Esophagus mucosa (tissue), 1 donor: ENCODE data around the gene PCBP1. TPM values are rescaled to one million over a fixed set of nuclear protein-coding genes. Genes with fewer than 3 reads are reported as not detected.
"Not testable (repeated sequence)": the region's sequence is repeated elsewhere in the genome, so short reads cannot be mapped to it uniquely, and the experiment has no call there.

Experiments used
- ATAC-seq: fragments of 200-7000 bp; cut with Tn5 transposase; one replicate; pipeline ENCODE4 v1.9.1; 2020
- total RNA-seq: library from RNA; stranded (reverse); gene quantifications from one replicate; pipeline ENCODE4 v1.2.4, GENCODE V29; 2023
- donor health status: DM: yes; HTN: yes; CAD: no.

PCBP1 gene
- 214 TPM for total RNA-seq

DNA sequence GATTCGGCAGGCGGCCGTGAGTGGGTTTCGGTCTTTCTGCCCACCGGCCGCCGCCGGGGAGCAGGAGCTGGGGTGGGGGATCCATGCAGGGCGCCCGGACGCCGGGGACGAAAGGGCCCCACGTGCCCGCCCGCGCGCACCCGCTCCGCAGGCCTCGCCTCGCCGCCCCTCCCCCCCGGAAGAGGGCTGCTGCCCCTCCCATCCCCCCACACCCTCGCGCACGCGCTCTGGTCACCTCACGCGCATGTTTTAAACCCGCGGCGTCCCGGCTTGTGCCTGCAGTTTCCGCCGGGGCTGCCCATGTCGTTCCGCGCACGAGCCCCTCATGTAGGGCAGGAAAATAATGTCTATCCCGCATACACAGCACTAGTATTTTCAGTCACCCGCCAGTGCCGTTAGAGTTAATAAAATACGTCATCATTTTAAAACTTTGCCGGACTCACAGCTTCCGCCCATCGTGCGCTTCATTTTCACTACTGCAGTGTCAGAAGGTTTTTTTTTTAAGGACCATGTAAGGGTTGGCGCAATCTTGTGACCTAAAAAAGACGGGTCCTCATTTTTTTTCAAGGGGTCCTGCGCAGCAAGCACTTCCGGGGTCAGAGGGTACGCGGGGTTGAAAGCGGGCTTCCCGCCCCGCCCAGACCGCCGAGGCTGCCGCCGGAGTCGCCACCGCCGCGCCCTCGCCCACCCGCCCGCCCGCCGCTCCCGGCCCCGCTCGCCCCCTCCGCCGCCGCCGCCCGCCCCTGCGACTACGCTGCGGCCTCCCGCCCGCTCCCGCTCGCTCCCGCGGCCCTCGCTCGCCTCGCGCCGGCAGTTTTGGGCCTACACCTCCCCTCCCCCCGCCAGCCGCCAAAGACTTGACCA is at the start of gene PCBP1:
Gene PCBP1, plus strand, starts transcription at position 640 of the 864 bp plus-strand sequence. CDS start 267 bp downstream, outside the sequence.
- peak; percentile 80 for ATAC-seq

DNA sequence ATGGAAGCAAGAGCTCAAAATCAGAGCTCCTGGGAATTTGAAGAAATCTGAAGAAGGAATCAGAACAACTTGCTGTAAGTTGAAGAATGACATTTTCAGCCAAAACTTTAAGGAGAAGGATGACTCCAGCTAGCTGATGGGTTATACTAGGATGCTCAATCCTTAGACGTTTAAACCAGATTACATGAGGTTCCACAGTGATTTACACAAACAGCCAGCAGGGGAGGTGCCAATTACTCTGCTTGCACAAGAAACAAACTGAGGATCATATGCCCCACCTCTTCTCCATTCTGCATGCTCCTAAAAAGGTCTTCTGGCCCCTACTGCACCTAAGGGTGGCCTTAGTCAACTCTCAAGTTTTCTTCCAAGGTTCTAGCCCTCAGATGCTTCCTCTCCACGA is 47.9 kb upstream of the PCBP1 start:
- ATAC-seq, result no peak

DNA sequence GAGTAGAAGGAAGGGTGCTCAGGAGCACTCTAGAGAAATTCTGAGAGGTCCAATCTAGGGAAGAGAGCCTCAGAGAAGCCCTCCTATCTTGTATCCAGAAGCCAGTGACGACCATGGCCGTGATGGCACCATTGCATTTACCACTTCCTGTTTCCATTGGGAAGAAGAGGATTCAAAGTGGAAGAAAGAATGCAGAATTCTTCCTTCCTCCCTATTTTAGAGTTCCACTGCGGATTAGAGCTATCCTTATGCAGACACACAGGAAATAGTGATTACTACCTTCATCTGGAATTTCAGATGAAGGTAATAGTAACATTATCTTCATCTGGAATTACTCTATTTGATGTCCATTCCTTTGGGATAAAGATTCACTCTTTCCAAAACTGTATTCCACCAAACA is 45.6 kb upstream of the PCBP1 start:
- ATAC-seq, result no peak

DNA sequence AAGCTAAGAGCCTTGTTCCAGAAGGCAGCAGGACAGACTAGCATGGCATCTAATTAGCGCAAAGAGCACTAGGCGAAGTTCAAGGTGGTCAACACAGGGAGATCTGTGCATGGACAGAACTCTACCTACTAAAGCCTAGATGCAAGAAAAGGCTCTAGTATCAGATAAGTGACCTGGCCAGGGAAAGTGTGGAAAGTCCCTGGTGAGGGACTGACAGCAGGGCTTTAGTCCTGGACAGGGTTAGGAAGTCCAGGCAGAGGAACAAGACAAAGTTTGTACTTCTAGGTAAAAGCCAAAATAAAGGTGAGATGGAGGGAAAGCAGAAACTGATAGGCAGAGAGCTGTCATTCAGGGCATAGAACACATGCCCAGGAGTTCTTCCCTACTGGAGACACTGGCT is 45.0 kb upstream of the PCBP1 start:
- no peak for ATAC-seq

DNA sequence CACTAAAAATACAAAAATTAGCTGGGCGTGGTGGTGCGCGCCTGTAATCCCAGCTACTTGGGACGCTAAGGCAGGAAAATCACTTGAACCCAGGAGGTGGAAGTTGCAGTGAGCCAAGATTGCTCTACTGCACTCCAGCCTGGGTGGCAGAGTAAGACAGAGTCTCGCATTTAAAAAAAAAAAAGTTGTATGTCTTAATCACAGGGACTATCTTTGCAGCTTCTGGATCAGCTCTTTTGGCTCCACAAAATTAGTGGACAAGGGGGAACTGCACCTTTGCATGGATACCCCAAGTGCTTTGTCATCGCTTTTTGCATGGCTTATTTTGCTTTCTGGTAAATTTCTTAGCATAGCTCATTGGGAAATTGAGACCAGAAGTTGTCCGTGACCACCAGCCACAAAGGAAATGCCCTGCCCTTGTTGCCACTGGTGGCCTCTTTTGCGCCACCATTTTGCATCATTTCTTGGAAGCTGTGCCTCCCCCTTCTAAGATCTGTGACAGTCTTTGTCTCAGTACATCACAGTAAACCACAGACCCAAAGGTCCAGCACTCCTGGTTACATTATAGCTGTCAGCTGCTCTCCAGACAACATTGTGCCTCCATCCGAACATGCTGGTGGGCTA is 43.9 kb upstream of the PCBP1 start:
- no peak for ATAC-seq

DNA sequence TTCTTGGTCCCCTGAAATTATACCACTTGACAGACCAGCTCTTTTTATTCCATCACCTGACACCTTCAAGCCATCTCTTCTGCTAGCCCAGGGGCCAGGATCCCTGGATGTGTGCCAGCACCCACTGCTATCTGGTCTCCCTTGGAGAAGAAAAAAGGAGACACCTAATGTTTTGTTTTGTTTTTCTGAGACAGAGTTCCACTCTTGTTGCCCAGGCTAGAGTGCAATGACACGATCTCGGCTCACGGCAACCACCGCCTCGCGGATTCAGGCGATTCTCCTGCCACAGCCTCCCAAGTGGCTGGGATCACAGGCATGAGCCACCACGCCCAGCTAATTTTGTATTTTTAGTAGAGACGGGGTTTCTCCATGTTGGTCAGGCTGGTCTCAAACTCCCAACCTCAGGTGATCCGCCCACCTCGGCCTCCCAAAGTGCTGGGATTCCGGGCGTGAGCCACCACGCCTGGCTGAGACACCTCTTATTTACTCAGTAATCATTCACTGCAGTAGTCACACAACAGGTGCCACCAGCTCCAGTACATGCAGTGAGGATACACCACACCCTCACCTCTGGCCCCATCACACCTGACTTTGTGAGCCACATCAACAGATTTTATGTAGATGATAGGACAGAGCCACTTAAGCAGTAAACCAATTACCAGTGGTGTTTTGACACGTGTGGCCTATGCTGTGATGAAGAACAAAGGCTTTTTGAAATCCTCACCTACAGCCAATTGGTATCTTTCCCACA is 42.8 kb upstream of the PCBP1 start:
- peak; percentile 93 for ATAC-seq

DNA sequence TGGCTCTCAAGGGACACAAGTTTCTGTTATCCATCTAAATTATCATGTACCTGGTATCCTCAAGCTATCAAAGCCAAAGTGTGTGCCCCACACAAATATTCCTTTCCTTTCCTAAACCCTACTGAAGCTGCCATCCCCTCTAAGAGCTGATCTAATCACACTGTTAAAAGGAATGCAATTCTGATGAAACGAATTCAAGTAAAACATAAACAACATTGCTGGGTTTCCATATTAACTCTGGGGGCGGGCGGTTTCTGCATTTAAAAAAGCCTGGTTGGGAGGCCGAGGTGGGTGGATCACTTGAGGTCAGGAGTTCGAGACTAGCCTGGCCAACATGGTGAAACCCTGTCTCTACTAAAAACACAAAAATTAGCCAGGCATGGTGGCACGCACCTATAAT is 41.9 kb upstream of the PCBP1 start:
- ATAC-seq, result no peak

DNA sequence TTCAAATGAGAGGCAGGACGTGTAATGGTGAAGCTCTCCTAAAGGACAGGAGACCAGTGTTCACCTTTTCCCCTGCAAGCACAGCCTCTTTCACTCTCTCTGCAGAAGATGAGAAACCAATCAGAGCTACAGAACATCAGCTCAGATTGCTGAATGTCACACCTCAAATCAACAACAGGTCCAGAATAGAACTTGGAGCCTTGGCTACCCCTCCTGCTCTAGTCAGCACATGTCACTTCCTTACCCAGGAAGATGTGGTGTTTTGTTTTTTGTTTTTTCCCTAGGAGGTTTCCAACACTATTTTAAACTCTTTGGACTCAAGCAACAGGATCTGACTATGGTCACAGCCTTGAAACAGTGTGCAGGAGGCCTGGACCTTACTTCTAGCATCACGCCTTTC is 41.3 kb upstream of the PCBP1 start:
- ATAC-seq, result no peak

DNA sequence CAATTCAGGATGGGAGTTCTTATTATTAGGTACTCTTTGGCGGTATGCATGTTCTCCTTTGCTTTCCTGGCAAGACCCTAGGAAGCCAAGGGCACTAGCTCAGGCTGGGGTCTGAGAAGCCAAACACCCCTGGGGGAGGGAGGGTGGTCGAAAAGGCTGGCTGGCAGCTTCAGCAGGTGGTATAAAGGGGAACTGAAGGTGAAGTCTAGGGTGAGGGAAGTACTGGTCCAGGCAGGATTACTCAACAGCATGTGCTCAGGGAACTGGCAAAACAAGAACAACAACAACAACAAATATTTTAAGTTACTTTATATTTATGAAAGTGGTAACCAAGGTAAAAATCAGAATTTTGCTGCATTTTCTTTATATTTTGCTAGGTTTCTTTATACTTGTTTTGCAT is 40.7 kb upstream of the PCBP1 start:
- ATAC-seq, result peak; percentile 38

DNA sequence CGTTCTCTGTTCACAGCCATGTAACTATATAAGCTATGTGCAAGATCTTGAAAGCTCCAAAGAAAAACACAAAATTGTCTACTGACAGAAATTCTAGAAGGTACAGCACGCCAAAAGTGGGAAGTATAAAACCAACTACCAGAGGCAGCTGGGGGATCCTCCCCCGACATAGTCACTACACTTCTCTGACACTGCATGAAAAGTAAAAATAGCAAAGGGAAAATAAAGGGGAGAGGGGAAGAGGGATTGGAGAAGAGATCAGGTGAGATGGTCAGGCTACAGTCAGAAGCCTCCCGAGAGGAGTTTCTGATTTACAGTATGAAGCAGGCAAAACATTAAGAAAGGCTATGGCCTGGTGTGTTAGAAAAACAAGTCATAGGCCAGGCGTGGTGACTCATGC is 39.8 kb upstream of the PCBP1 start:
- no peak for ATAC-seq

DNA sequence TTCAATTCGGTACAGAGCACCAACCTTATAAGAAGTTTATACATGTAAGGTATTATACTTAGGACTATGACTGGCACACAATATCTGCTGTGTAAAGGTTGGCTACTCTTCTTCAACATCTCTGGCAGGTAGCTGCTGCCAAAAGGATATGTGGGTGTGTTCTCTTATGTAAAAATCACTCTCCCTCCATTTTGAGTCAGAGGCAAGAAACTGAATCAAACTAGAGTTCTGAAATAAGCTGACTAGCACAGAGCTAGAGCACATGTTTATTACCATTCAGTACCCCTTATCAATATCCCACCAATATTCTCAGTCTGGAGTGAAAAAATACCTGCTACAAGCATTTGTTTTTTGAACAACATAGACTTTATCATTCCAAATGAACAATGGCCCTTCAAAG is 38.0 kb upstream of the PCBP1 start:
- no peak for ATAC-seq

DNA sequence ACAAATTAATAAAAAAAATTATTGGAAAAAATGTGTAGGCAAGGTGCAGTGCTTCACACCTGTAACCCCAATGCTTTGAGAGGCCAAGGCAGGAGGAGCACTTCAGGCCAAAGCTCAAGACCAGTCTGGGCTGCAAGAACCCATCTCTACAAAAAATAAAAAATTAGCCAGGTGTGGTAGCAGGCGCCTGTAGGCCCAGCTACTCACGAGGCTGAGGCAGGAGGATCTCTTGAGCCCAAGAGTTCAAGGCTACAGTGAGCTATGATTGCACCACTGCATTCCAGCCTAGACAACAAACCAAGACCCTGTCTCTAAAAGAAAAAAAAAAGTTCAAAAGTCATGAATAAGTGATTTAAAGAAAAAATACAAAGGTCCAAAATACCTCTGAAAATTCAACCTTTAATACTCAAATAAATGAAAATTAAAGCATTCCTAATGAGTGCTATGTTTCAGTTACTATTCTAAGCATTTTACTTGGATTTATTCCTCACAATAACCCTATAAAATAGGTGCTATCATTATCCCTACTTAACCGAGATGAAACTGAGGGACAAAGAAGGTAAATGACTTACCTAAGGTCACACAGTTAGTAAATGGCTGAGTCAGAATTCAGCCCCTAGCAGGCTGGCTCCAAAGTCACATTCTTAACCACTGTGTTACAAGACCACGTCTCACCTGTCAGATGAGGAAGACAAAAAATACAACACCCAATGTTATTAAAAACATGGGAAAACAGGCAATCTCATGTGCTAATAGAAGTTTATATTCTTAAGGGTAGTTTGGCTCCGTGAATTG is 36.4 kb upstream of the PCBP1 start:
- ATAC-seq, result no peak

DNA sequence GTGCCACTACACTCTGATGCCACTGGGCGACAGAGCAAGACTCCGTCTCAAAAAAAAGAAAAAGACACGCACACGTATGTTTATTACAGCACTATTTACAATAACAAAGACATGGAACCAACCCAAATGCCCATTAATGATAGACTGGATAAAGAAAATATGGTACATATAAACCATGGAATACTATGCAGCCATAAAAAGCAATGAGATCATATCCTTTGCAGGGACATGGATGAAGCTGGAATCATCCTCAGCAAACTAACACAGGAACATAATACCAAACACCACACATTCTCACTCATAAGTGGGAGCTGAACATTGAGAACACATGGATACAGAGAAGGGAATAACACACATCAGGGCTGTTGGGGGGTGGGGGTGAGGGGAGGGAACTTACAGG is 32.0 kb upstream of the PCBP1 start:
- ATAC-seq, result not testable (repeated sequence)

DNA sequence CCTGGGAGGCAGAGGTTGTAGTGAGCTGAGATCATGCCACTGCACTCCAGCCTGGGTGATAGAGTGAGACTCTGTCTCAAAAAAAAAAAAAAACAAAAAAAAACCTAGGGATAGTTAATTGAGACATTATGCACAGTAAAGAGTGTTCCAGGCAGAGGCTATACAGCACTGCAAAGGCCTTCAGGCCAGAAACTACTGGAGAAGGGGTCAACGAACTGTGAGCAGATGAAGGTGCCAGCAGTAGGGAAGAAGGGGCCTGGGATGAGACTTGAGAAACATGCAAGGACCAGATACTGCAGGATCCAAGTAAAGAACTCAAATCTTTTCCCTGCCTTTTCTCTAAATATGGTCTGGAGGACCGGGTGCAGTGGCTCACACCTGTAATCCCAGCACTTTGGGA is 26.0 kb upstream of the PCBP1 start:
- ATAC-seq, result no peak

DNA sequence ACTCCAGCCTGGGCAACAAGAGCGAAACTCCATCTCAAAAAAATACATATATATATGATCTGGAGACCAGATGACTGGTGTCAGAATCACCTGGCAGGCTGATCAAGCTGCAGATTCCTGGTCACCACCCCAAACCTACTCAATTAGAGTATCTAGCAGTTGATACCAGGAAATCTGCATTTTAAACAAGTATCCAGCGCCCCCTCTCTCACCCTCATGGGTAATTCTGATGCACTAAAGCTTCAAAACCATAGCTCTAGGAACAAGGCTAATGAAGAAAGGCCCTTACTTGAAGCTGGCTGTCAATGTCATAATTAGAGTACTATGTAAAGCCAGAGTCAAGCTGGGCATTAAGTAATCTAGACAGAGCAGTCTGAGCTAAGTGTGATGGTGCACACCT is 25.0 kb upstream of the PCBP1 start:
- ATAC-seq, result no peak

DNA sequence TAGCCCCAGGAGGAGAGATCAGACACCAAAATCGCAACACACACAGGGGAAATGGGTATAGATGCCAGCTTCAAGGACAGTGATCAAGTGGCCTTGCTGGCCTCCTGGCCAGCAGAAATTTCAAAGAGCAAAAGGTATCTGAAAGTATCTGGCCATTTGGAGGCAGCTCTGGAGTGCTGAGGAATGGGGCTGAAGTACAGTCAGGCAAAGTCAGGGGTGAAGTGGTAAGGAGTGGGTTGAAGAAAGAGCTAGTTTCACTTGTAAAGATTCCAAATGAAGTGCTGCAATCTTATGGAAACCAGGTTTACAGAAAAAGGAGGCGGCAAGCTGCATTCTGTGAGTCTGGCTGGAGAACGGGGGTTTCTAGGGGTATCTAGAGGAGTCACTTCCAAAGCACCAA is 19.2 kb upstream of the PCBP1 start:
- no peak for ATAC-seq

DNA sequence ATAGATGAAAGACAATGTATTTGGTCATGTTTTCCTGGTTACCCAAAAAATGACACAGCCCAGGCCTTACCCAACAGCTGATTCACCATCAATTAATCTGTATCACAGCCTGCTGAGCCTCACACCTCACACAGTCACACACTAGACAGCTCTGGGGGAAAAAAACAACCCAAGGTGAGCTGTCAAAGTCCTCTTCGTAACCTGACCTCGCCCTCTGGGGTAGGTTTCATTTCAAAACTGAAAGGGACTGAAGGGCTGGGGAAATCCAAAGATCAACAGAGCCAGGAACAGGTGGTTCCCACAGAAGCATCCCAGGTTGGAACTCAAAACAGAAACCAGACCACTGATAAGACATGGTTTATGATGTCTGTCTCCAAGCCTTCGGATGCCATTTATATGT is 18.2 kb upstream of the PCBP1 start:
- peak; percentile 96 for ATAC-seq

DNA sequence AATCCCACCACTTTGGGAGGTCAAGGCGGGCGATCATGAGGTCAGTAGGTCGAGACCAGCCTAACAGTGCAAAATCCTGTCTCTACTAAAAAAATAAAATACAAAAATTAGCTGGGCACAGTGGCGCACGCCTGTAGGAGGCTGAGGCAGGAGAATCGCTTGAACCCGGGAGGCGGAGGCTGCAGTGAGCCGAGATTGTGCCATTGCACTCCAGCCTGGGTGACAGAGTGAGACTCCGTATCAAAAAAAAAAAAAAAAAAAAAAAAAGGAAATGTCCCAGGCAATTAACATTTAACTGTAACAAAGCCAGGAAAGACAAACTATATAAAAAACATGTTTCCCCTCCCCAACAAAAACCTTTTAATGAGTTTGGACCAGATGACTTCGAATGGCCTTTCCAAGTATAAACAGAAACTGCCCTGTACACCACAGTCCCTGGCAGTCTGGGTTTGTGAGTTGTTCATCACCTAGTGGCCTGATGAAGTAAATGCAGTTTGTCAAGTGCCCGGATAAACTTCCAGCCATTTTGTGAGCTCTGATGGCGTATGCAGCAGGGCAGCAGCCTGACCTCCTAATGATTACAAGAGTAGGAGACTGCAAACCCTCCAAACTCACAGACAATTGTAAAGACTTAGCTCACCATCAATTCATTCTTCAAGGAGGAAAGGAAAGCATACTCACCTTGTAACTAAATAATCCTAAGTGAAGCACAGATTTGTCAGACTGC is 16.6 kb upstream of the PCBP1 start:
- peak; percentile 83 for ATAC-seq

DNA sequence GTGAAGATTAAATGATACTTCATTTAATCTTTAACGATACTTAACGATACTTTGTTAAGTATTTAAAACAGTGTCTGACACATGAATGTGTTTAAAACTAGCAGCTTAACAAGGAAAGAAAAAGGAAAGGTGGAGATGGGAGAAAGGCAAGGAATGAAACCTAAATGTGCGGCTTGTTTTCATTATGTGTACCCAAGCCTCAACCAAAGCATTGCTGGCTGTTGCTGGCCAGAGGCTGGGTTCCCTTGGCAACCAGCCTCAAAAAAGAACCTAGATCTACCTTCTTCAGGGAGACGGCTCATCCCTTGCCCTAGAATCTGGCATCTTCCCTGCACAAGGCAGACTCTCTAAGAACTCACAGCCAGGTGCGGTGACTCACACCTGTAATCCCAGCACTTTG is 13.8 kb upstream of the PCBP1 start:
- no peak for ATAC-seq

DNA sequence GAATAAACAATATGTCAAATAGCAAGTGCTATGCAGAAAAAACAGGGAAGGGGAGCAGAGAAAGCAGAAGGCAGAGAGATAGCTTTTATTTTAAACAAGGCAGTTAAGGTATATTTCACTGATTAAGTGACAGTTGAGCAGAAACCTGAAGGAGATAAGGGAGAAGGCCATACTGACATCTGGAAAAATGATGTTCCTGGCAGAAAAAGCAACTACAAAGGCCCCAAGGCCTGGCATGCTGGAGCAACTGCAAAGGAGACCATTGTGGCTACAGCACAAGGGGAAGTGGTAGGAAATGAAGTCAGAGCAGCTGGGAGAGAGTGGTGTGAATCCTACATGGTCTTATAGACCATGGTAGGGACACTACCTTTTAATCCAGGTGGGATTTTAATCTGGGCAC is 8.9 kb upstream of the PCBP1 start:
- no peak for ATAC-seq

DNA sequence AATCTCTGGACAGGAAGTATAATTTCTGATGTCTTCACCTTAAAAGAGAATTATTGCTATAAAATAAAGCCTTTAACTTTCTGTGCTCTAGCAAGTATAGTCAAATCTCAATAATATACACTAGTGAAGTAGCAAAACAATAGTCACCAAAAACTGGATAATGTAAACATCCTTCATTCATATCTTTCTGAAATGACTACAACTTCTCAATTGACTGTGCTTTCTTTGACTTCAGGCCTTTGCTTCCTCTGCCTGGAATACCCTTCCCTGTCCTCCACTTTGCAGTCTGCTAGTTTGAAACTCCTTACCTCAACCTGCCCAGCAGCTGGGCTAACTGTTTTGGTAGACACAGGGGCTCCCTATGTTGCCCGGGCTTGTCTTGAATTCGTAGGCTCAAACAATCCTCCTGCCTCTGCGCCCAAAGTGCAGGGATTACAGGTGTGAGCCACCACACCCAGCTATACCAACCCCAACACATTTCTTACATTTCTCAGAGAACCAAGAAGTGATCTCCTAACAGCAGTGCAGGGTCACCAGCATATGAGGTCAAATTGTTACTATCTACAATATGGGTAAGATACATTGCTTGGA is 6.6 kb upstream of the PCBP1 start:
- peak; percentile 60 for ATAC-seq

DNA sequence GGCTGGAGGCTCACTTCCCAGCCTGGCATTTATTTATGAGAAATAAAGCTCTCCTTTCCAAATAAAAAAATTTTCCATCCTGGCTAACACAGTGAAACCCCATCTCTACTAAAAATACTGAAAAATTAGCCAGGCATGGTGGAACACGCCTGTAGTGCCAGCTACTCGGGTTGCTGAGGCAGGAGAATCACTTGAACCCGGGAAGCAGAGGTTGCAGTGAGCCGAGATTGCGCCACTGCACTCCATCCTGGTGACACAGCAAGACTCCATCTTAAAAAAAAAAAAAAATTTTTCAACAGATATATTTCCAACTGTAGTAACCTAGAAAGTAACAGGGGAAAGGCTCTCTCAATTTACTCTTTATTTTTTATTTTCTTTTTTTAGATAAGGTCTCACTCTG is 6.1 kb upstream of the PCBP1 start:
- ATAC-seq, result no peak
